RCC 7860 (cell line): ENCODE data around the gene HCN4.

Experiments
- DNase-seq: peaks from one replicate; pipeline ENCODE4 v3.0.0-alpha.2; 2015; ENCODE audit warnings: low spot score
- FAIRE-seq: peaks from 2 replicates; lab custom pipeline; 2012; peaks lifted over from hg19 to GRCh38; lab: Jason Lieb, UNC

HCN4 gene

DNA sequence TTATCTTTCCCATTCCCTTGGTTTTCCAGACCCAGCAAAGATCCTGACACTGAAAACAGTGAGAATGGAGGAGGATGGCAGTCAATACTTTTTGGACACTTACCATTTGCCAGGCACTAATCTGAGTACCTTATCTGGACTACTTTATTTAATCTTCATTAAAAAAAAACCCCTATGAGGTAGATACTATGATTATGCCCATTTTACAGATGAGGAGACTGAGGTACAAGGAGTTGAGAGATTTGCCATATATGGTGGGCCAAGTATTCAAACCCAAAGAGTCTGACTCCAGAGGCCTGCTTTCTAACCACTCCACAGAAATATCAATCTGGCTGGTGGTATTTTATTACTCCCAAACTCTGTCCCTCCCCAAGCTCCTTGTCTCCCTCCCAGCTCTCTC, 19.6 kb downstream of the HCN4 start:
- FAIRE-seq = no peak

DNA sequence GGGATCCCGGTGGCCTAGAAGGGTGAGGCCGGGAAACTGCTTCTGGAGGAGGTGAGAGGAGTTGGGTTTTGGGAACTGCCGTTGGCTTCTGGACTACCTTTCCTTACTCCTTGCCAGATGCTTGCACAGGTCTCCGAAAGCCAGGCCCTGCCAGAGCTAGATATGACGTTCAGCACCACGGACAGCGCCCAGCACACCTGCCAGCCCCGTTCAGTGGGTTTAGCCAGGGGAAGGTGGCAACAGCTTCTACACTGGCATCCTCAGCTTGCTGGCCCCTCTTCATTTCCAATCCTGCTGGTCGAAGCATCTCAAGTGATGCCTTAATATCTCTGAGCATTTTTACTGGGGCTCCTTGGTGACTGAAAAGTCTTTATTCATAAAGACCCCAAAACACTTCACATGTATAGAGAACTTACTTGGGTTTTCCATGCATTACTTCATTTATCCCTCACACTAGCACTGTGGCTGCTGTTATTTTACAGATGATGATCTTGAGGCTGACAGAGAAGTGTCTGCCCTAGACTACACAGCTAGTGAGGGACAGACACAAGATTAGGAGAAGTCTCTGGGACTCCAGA, 21.9 kb downstream of the HCN4 start:
- FAIRE-seq (no peak), DNase-seq (peak; percentile 17)

More for the DNA sequence above, 19.6 kb downstream of the HCN4 start:
- DNase-seq = no peak

DNA sequence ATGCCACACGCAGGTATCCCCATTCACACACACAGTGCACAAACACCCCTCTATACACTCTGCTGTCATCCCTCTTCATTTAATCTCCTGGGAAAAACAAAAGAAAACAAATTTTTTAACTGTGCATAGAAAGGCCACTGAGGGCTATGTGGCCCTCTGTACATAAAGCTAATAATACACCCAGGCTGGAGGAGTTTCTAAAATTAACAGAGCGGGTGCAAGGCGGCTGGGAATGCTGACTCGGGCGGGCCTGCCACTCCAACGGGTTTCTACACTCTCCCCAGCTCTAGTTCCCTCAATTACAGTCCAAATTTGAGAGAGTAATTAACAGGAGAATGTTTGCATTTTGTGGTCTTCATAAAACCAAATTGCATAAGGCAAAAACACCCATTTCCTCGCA, 23.1 kb downstream of the HCN4 start:
- no peak for FAIRE-seq
- DNase-seq = no peak

DNA sequence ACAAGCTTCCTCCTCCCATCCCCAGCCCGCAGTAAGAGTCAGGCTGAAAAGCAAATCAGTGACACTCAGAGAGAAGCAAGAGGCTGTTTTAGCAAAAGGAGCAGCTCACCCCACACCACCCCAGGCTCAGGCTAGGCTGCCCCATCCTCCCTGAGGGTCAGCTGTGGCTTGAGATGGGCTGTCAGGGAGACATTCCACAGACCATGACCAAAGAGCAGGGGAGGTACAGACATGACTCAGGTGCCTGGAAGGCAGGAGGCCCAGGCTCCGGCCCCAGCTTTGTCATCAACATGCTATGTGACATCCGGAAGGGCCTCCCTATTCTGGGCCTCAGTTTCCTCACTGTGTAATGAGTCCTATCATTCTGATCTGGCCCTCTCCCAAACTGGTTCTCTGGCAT, 24.7 kb downstream of the HCN4 start:
- DNase-seq (peak; percentile 65), FAIRE-seq (no peak)

DNA sequence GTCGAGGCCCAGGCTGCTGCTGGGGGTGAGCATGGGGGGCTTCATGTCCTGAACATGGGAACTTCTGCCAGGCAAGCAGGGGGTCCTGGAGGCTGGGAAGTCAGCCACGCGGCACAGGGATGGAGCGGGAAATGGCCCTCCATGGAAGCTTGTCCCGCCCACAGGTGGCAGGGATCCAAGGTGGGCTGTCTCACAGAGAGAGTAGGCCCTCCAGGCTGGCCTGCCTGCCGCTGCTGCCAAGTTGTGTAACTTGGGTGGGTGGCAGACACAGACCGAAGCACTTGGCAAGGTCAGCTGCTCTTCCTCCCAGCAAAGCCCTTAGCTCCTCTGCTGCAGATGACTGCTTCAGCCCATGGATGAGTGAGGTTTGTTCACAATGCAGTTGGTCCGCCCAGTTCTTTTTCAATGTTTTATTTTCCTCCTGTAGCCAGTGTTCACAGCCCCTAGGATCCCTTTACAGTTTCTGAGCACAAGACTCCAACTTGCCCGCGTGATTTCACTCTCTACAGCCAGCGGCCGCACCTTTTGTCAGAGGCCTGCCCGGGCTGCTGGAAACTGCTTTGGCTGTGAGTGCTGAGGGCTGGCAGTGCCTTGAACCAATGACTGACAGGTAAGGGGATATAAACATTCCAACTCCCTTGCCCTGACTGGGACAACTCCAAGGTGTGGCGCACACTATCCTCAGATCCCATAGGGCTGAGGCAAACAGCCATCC, 26.7 kb downstream of the HCN4 start:
- DNase-seq = no peak
- FAIRE-seq = no peak

DNA sequence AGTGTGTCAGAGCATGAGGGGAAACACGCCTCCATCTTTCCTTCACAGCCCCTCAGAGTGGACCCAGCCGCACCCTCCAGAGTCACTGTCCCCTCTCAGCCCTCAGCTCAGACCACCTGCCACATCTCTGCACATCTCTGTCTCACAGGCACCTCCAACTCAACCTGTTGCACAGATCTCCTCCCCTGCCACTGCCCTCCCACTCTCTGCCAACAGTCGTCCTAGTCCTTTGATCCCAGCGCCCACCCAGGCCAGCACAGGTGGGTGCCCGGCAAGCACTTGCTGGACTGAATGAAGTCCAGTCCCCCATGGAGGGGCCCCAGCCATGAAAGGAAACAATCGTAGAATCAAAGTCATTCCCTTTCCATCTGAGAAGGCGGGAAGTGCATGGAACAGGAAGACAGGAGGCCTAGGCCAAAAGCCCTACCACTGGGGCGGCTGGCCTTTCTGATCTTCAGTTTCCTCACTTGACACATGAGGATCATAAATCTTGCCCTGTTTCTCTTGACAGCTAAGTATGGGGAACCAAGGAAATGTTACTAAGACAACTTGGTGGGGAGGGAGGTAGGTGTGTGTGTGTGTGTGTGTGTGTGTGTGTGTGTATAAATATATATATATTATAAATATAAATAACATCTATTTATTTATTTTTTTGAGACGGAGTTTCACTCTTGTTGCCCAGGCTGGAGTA, 28.1 kb downstream of the HCN4 start:
- FAIRE-seq (no peak), DNase-seq (no peak)

DNA sequence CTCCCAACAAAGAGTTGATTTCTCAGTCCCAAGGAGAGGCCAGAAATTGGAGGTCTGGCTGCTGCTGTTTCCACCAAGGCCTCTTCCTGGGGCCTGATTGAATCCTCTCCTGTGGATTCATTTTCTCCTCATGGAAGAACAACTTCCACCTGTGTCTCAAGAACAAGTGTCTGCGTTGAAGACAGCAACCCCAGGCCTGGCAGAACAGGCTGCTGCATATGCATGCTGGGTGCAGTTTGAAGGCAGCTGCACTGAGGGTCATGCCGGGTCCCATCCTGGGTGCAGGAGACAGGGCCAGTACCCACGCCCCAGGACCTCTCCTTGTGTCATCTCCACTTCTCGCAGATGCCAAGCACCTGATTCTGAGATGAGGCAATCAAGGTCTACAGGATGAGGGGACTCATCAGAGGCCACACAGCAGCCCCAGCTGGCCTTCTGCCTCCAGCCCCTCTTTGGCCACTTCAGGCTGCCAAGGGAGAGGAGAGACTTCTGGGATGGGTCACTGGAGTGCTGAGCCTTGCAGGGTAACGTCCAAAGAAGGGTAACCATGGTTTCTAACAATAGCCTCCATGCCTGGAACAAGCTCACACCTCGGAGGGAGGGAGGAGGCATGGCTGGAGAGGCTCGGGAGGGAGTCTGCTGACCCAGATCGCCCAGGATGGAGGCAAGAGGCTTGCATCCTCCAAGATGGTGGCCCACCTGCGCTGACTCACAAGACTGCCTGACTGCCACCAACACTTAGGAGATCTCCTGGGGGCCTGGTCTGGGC, 30.0 kb downstream of the HCN4 start:
- no peak for FAIRE-seq
- no peak for DNase-seq

DNA sequence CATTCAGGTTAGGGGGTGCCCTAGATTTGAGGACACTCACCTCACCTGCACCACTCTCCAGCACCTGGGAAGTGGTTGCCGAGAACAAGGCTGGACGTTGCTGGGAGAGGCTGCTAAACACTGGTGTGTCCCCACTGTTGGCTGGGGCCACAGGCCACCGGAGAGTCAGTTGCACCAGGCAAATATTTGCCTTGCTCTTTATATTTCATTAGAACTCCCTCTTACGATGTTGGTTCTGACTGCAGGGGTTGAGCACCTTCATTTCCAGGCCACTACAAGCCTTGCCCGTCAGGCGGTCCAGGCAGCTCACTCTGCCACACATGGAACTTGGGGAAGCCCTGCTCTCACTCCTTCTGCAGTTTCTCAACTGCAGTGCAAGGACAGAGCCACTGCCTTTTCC, 30.7 kb downstream of the HCN4 start:
- FAIRE-seq (no peak), DNase-seq (no peak)

DNA sequence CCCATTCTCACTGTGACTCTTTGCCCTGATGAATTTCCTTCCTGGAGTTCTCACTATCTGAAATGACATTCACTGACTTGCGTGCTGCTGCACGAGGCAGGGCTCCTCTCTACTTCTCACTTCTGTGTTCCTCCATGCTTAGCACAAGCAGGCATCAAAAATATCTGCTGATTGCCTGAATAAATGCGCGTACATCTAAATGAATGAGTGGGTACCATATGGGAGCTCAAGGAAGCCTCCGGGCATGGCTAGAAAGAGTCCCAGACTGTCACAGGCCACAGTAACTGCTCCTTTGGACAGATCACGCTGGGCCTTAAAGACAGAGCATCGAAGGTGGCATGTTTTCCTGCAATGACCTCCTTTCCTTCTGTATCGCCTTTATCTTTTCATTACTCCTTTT, 31.6 kb downstream of the HCN4 start:
- no peak for FAIRE-seq
- no peak for DNase-seq

DNA sequence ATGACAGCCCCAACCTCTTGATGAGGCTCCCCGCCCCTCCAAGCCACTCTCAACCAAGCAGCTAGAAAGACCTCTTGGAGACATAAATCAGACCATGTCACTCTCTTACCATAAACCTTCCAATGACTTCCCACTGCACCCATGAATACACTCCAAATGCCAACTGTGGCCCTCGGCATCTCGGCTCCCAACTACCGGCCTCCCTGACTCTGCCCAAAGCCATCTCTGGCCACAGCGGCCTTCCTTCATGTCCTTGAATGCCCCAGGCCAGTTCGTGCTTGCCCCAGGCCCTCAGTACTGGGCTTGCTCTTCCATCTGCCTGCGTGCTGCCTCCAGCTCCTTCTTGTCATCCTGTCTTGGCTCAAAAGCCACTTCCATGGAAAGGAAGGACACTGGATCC, 32.0 kb downstream of the HCN4 start:
- no peak for DNase-seq
- no peak for FAIRE-seq

DNA sequence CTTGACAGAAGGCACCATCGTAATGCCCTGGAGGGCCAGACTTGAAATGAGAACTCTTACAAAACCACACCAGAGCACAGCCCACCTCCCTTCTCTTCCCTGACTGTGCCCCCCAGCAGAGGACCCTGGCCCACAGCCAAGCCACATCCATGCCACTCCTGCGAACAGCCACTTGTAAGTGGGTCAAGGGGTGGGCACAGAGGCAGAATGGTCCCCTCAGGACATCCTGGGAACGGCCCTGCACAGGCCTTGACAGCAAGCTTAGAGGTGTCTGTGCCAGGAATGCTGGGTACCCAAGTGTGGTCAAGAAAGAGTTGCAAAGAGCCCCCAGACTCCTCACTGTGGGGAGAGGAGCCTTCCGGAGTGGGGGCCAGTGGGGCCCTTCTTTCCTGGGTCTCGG, 33.3 kb downstream of the HCN4 start:
- DNase-seq (no peak), FAIRE-seq (no peak)

DNA sequence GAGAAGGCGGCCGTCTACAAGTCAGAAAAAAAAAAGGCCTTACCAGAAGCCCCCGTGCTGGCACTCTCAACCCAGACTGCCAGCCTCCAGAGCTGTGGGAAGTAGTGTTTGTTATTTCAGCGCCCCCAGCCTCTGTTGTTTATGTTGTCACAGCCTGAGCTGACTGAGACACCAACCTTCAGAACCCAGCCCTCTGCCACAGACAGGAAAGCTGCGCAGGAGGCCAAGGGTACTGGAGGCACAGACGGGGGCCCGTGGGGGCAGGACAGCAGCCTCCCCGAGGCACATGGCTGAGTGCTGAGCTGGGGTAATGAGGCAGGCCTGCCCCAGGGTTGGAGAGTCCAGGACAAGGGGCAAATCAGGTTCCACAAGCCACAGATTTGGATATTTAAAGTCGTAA, 33.7 kb downstream of the HCN4 start:
- FAIRE-seq (no peak), DNase-seq (no peak)

DNA sequence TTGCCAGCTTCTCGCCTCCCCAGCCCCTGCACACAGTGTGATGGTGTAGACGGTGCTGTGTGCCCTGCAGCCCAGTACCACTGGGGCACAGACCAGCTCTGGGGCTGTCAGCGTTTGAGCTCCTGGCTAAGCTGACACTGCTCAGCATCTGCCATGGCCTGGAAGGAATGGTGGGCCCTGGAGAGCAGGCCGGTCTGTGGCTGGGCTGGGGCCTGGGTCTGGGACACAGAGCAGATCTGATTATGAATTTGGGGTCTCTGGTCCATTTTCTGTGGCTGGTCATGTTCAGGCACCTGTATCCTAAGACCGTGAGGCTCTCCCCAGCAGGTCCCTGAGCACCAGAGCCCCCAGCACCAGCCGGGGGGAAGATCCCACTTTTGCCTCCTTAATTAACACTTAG, 34.7 kb downstream of the HCN4 start:
- no peak for DNase-seq
- FAIRE-seq = no peak

DNA sequence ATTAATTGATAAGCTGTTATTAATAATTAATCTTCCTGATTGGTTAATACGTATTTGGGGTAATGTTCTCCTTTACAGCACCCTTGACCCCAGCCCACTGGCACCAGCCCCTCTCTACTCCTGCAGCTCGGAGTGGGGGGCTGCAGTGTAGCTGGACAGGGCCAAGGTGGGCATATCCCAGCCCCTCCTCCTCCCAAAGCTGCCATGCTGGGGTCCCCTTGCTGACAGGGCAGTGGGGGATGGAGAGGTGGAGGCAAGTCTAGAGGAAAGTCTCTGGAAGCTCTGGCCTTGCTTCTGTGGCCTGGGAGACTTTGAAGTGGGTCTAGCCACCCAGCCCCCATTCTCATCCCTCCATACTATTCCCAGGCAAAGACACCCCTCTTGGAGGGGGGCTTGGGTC, 35.8 kb downstream of the HCN4 start:
- FAIRE-seq = no peak
- DNase-seq = no peak

DNA sequence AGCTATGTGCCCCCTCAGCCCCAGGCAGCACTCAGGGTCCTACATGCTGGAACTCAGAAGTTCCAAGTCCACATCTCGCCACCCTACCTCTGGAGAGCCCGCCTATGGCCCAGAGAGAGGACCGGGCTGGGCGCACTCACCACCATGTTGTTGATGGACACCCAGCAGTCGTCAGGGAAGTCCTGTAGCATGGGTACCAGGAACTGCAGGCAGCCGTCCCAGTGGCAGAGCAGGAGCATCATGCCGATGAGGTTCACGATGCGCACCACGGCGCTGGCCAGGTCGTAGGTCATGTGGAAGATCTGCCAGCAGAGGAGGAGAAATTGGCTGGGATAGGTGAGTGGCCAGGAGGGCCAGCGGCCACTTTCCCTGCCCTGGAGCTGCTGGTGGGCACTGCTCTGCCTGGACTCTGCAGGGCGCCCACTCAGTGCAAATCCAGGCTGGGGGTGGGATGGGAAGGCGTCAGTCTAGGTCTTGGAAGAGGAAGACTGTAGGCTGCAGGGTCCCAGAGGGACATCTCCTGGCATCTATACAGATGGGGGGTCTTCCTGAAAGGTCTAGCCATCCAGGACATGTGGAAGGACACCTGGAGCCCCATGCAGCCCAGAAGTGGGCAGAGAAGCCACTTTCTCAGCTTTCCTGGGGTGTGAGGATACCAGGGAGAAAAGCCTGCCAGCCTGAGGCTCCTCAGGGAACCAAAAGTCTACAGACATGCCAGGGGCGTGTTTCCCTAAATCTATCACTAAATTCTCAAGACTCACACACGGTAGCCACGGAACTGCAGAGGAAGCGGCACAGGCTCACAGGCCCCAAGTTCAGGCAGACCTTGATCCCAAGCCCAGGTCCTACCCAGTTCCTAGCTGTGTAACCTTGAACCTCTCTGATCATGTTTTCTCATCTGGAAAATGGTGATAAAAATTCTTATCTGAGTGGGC, 36.5 kb downstream of the HCN4 start:
- DNase-seq = no peak
- no peak for FAIRE-seq

DNA sequence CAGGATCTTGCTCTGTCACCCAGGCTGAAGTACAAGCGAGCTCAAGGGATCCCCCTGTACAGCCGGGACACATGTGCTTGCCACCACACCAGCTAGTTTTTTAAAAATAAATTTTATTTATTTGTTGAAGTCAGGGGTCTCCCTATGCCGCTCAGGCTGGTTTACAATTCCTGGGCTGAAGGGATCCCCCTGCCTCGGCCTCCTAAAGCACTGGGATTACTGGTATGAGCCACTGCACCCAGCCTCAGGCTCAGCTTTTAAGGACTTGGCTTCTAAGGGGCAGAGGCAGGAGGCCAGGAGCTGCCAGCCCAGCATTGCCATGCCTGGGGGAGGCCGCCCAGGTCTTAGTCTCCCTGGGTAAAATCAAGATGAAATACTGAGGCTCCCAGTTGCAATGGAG, 37.3 kb downstream of the HCN4 start:
- FAIRE-seq = no peak

DNA sequence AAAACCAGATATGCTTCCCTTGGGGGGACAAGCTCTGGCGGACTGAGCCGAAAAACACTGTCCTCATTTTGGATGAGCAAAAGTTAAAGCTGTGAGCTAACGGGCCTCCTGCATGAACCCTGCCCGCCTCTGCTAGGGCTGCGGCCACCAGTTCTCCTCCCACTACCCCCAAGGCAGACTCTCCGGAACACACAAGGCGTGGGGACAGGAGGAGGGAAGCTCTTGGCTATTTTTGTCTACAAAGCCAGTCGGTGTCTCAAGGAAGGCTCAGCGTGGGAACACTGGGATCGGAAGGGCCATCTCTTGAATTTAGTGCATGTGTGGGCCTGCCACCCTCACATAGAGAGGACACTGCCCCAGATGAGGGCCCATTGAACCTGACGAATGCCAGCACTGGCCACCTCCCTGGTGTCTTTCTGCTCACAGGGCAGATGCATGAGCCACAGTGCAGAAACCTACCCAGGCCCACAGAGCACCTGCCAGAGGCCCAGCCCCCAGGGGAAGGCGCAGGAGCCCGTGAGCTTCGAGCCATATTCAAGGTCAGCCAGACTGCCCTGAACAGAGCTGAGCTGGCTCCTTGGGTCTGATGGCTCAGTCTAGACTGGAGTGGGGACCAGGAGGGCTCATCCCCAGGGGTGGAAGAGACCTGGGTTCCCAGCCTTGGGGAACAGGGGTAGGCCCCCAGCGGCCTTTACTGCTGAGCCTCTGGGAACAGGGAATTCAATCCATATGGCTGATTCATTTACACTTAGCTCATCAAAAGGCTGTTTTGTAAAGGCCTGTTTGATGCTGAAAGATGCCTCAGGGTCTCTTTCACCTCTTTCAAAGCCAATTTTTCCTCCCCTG, 38.3 kb downstream of the HCN4 start:
- FAIRE-seq (no peak), DNase-seq (no peak)

More for the DNA sequence above, 37.3 kb downstream of the HCN4 start:
- no peak for DNase-seq

DNA sequence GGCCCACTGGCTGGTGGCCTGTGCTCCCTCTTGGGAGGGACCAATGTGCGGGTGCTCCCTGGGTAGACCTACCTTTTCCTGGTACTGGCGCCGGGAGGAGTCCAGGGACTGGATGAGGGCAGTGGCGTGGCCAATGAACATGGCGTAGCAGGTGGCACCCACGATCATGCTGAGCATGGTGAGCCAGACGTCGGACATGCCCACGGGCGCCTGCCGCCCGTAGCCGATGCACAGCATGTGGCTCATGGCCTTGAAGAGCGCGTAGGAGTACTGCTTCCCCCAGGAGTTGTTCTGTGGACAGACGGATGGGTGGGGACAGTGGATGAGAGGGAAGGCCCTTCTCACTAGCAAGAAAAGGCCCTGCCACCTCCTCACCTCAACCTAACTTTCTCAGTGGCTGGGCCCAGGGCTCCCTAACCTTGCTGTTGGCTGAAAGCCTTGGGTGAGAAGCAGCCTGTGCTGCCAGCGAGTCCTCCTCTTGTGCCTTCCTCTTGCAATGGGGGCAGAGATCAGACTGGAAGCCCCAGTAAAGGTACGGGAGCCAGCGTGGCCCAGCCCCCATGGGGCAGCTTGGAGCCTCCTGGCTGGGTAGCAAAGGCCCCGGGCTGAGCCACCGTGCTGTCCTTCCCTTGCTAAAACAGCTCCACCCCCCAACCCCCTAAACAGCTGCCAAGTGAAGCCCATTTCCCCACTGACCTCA, 39.1 kb downstream of the HCN4 start:
- DNase-seq (no peak), FAIRE-seq (no peak)

DNA sequence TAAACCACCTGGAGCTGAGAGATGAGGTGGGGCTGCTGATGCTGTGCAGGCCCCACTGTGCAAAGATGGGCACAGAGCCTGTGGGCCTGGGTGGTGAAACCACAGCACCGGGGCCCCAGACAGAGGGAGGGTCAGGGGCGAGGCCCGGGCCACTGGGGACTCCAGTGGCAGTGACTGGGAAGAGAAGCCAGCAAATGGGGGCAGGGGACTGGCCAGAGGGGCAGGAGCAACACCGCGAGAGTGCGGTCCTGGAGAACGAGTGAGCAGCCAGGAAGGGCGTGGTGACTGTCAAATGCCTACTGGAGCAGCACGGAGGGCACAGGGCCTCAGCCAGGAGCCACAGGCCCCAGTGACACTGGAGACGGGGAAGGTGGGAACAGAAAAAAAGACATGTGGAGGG, 39.8 kb downstream of the HCN4 start:
- DNase-seq (no peak), FAIRE-seq (no peak)
